DND-41 (cell line): ENCODE data around the gene SLC27A2.

Experiments used
- EZH2 ChIP-seq: IDR thresholded peaks from 3 replicates; pipeline ENCODE4 v1.6.1; 2012; ENCODE audit warnings: borderline replicate concordance, low read depth, mild to moderate bottlenecking, moderate library complexity, low read length, inconsistent platforms; ENCODE audit not compliant: severe bottlenecking
- TF ChIP-seq, protein P1 (sequence below): IDR thresholded peaks from 2 replicates; pipeline ENCODE4 v1.5.1; 2012; ENCODE audit warnings: borderline replicate concordance, low read length, moderate library complexity, mild to moderate bottlenecking; ENCODE audit not compliant: poor library complexity, severe bottlenecking; ENCODE audit errors: extremely low read depth

DNA sequence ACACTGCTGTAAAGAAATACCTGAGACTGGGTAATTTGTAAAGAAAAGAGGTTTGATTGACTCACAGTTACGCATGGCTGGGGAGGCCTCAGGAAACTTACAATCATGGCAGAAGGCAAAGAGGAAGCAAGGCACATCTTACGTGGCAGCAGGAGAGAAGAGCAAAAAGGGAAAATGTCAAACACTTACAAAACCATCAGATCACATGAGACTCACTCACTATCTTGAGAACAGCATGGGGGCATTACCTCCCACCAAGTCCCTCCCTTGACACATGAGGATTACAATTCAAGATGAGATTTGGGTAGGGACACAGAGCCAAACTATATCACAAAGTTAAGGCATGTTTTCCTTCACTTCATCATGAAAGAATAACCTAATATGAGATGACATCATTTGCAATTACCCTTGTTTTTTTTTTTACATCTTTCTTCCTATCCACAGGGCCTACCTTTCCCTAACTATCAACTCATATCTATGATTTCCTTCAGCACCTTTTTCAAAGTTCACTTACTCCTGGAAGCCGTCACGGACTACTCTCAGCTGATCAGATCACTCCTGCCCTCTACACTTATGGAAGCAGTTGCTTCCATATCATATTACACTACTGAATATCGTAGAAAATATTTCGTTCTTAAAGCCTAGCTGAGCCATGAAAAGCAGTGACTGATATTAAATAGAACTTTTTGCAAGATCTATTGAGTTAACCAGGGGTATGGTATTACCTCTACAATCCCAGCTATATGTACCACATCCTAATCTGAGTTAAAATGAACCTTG lies 37.5 kb upstream of the SLC27A2 start:
- TF ChIP-seq, protein P1, sequence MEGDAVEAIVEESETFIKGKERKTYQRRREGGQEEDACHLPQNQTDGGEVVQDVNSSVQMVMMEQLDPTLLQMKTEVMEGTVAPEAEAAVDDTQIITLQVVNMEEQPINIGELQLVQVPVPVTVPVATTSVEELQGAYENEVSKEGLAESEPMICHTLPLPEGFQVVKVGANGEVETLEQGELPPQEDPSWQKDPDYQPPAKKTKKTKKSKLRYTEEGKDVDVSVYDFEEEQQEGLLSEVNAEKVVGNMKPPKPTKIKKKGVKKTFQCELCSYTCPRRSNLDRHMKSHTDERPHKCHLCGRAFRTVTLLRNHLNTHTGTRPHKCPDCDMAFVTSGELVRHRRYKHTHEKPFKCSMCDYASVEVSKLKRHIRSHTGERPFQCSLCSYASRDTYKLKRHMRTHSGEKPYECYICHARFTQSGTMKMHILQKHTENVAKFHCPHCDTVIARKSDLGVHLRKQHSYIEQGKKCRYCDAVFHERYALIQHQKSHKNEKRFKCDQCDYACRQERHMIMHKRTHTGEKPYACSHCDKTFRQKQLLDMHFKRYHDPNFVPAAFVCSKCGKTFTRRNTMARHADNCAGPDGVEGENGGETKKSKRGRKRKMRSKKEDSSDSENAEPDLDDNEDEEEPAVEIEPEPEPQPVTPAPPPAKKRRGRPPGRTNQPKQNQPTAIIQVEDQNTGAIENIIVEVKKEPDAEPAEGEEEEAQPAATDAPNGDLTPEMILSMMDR, result no peak
- TF ChIP-seq EZH2, result no peak
